Measurements from ENCODE around the gene SPANXN3.
"Not testable (repeated sequence)": the region's sequence is repeated elsewhere in the genome, so short reads cannot be mapped to it uniquely, and the experiment has no call there.

GRCh38 chrX:143502196-143502595 lies 15.1 kb downstream of the SPANXN3 start:
- not testable (repeated sequence) for TF ChIP-seq CSRNP3 (CRISPR knock-in tag; IDR thresholded peaks at IDR 0.05); ZFP30 (CRISPR knock-in tag; IDR thresholded peaks at IDR 0.05); ARNTL (CRISPR knock-in tag; IDR thresholded peaks at IDR 0.05; ENCODE audit: borderline replicate concordance, low read depth)

Measured in SK-N-SH treated with all-trans-retinoic acid at 6 μM for 48 hours (cell line).